Right lobe of liver (tissue), 4 donors: ENCODE results near the gene PTGES3L.

Experiments
- CTCF ChIP-seq, 4 donors: fragments of 200-600 bp in 3 of 4; fragments of 450-650 bp in 1 of 4; IDR thresholded peaks; one replicate each; pipeline versions ENCODE4 v1.5.1 to v1.8.0; 2016 to 2022; ENCODE audit warnings: antibody characterized with exemption in 4 of 4, mild to moderate bottlenecking in 2 of 4
- POLR2A ChIP-seq: fragments of 450-650 bp; IDR thresholded peaks from one replicate; pipeline ENCODE4 v1.6.1; 2017; ENCODE audit warnings: antibody characterized with exemption, mild to moderate bottlenecking
- donor health status: DM: no; HTN: no; CAD: no.
- donor health status: DM: no; HTN: no; CAD: no.
- donor health status: DM: no; HTN: yes; CAD: no.

DNA sequence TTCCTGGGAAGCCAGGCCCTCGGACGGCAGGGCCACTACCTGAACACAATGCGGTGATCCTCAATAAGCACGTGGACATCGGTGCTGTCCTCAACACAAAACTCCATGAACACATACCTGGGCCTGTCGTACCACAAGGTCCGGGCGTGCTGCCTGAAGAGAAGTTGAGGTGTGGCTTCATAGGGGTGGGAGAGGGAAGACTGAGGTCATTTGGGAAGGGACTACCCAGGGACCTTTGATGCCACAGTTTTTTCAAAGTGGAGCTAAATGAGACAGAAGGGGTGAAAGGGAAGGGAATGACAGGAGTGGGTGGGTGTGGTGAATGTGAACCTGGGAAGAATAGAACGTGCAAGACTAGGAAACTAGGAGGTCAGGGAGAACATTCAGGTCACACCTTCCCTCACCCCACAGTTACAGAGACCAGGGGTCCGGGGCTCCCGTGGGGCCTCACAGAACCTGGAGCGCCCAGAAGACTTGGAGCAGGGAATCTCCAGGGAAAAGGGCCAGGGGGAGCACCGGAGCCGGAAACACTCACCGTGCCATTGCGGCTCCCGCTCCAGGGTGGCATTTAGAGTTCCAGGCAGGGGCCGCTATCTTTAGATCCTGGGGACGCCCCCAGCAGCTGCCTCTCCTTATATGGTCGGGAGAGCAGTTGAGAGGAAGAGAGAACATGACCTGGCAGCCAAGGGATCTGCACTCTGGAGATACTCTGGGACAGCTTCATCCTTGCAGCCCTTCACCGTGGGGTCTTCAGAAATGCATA is at the start of gene PTGES3L:
- TF ChIP-seq CTCF (IDR thresholded peaks at IDR 0.05) (no peak), POLR2A (no peak)
